ENCODE data around the gene CYTH1. TPM values are rescaled to one million over a fixed set of nuclear protein-coding genes. Genes with fewer than 3 reads are reported as not detected.

The CYTH1 gene
- total and polyA plus RNA-seq, 8 donors: 36.6 to 96.1 (median 41.3) TPM

DNA sequence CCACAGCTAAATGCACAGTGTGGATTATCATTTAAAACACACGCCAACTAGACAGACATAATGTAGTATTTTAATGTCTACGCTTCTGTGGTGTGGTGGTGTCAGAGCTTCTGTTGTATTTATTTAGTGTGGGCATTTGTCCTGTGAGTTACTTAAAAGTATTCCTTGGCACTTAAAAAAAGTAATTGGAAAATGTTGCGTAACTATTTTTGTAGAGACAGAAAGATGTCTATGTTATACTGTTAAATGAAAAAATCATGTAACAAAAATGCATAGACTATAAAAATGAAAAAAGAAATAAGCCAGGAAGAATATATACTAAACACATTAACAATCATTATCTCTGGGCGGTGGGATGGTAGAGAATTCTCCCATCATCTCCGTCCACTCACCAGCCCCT is 39.2 kb downstream of the CYTH1 start:
- Histone ChIP-seq H3K27ac (no peak overlapping the region), H3K4me3 (no peak overlapping the region), H3K27me3 (no peaks in the 10 kb centered on the region), H3K36me3 (no peaks in the 10 kb centered on the region), H3K4me1 (peaks cover 22 to 96% of the 10 kb centered on the region in 2 donors), H3K9me3 (no peaks in the 10 kb centered on the region)
- ATAC-seq: no peak
- TF ChIP-seq CTCF (IDR thresholded peaks at IDR 0.05): no peak
- intact Hi-C loops (cut with DNase I): no loop called here
- DNase-seq: no peak

GRCh38 chr17:78741644-78742284 is 40.3 kb downstream of the CYTH1 start:
- Histone ChIP-seq H3K27me3 (no peaks in the 10 kb centered on the region), H3K27ac (peak overlapping the region in 1 of 2 donors; percentile 64), H3K4me1 (peaks cover 18 to 96% of the 10 kb centered on the region in 2 donors), H3K36me3 (no peaks in the 10 kb centered on the region), H3K4me3 (no peak overlapping the region), H3K9me3 (no peaks in the 10 kb centered on the region)
- ATAC-seq: no peak
- intact Hi-C loops (cut with DNase I): no loop called here
- no peak for DNase-seq
- no peak for TF ChIP-seq CTCF (IDR thresholded peaks at IDR 0.05)

GRCh38 chr17:78739331-78739931 is 42.6 kb downstream of the CYTH1 start:
- Histone ChIP-seq H3K27ac (peak overlapping the region in 1 of 2 donors; percentile 49), H3K4me3 (no peak overlapping the region), H3K9me3 (no peaks in the 10 kb centered on the region), H3K27me3 (no peaks in the 10 kb centered on the region), H3K4me1 (peaks cover 5 to 88% of the 10 kb centered on the region in 2 donors), H3K36me3 (no peaks in the 10 kb centered on the region)
- DNase-seq (no peak), ATAC-seq (no peak)
- intact Hi-C loops (cut with DNase I): no loop called here
- no peak for TF ChIP-seq CTCF (IDR thresholded peaks at IDR 0.05)

DNA sequence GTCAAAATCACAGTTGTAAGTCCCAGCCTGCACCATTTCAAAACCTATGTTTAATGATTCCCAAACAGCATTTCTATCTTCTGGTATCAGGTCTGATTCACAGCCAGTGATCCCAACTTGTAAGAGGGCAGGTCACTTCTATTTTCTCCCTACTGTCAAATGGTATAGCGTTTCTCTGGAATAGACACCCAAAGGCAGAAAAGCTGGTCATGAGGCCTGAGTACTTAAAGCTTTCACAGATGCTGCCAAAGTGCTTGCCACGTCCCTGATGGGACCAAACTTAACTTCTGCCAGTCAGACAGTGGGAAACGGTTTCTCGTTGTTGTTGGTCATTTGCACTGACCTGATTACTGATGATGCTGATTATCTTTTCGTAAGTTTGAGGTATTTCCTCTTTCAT is 43.4 kb downstream of the CYTH1 start:
- no peaks in the 10 kb centered on the region for H3K36me3 ChIP-seq
- H3K4me1 ChIP-seq: peaks cover 5 to 86% of the 10 kb centered on the region in 2 donors
- no peaks in the 10 kb centered on the region for H3K9me3 ChIP-seq
- no peak for DNase-seq
- no peak overlapping the region for H3K4me3 ChIP-seq
- peak overlapping the region in 1 of 2 donors; percentile 49 for H3K27ac ChIP-seq
- TF ChIP-seq CTCF (IDR thresholded peaks at IDR 0.05): no peak
- intact Hi-C loops (cut with DNase I): no loop called here
- no peak for ATAC-seq
- H3K27me3 ChIP-seq: no peaks in the 10 kb centered on the region

- Histone ChIP-seq H3K9me3 (no peaks in the 10 kb centered on the region), H3K27ac (no peak overlapping the region), H3K4me1 (peaks cover 5 to 87% of the 10 kb centered on the region in 2 donors), H3K36me3 (no peaks in the 10 kb centered on the region), H3K4me3 (no peak overlapping the region), H3K27me3 (no peaks in the 10 kb centered on the region)
- DNase-seq (no peak), ATAC-seq (no peak)
- intact Hi-C loops (cut with DNase I): no loop called here
- no peak for TF ChIP-seq CTCF (IDR thresholded peaks at IDR 0.05)
These were observed 43.8 kb downstream of the CYTH1 start for GRCh38 chr17:78738278-78738677.

Measured in left lung (tissue), 10 donors.